H1 (cell line): ENCODE data around the gene SPARC. TPM values are rescaled to one million over a fixed set of nuclear protein-coding genes. Genes with fewer than 3 reads are reported as not detected.

Experiments
- CTCF ChIA-PET: fragments of 300-600 bp; sonication (Branson Sonifier 250); formaldehyde crosslinking; loops from one replicate; lab custom pipeline; 2021; ENCODE audit not compliant: partially characterized antibody; lab: Charles Lee
- POLR2A ChIA-PET: fragments of 300-600 bp; sonication (Branson Sonifier 250); formaldehyde crosslinking; loops from one replicate; lab custom pipeline; 2021; ENCODE audit warnings: inconsistent platforms; ENCODE audit not compliant: partially characterized antibody; lab: Charles Lee
- DNase-seq, 2 experiments: peaks; one replicate each; pipeline versions ENCODE4 v3.0.0 to v3.0.0-alpha.2; 2010 to 2022; ENCODE audit warnings: low spot score in 2 of 2, low read depth in 1 of 2, mixed read lengths in 1 of 2
- FAIRE-seq: peaks from 2 replicates; lab custom pipeline; 2011; peaks lifted over from hg19 to GRCh38; lab: Jason Lieb, UNC
- H2AFZ ChIP-seq: 2 replicates; pipeline ENCODE4 v1.8.1; 2012; ENCODE audit warnings: low read length, inconsistent platforms
- H2AK5ac ChIP-seq: 2 replicates; pipeline ENCODE4 v1.6.1; 2013; ENCODE audit warnings: low read depth, low read length
- H2BK120ac ChIP-seq: replicated peaks from 2 replicates; pipeline ENCODE3; 2013; ENCODE audit warnings: low read depth, low read length, inconsistent platforms
- H2BK12ac ChIP-seq: 2 replicates; pipeline ENCODE4 v1.6.1; 2013; ENCODE audit warnings: low read depth, low read length
- H2BK15ac ChIP-seq: 2 replicates; pipeline ENCODE4 v1.6.1; 2013; ENCODE audit warnings: low read length
- H2BK20ac ChIP-seq: 2 replicates; pipeline ENCODE4 v1.6.1; 2013; ENCODE audit warnings: low read length
- H2BK5ac ChIP-seq: 2 replicates; pipeline ENCODE4 v1.6.1; 2013; ENCODE audit warnings: low read depth, low read length
- H3K14ac ChIP-seq: 2 replicates; pipeline ENCODE4 v1.6.1; 2013; ENCODE audit warnings: inconsistent platforms; ENCODE audit not compliant: insufficient read length
- H3K18ac ChIP-seq: 2 replicates; pipeline ENCODE4 v1.6.1; 2013; ENCODE audit warnings: low read length; ENCODE audit errors: extremely low read depth
- H3K23ac ChIP-seq: 2 replicates; pipeline ENCODE4 v1.6.1; 2013; ENCODE audit warnings: inconsistent platforms; ENCODE audit not compliant: insufficient read length
- H3K23me2 ChIP-seq: 2 replicates; pipeline ENCODE4 v1.6.1; 2013; ENCODE audit warnings: low read depth, low read length
- H3K27ac ChIP-seq: 2 replicates; pipeline ENCODE4 v1.6.1; 2011; ENCODE audit warnings: low read depth, low read length, inconsistent platforms
- H3K27me3 ChIP-seq, 4 experiments: replicated peaks in 1 of 4; 1 replicate in 1 of 4; 2 replicates in 3 of 4; pipeline versions ENCODE4 v1.6.1 to v1.8.1; 2011 to 2013; ENCODE audit warnings: low read length in 3 of 4, mild to moderate bottlenecking in 3 of 4, inconsistent platforms in 2 of 4, mixed read lengths in 2 of 4, moderate library complexity in 1 of 4; ENCODE audit not compliant: control insufficient read depth in 3 of 4, insufficient read depth in 3 of 4; ENCODE audit errors: extremely low read depth in 1 of 4
- H3K36me3 ChIP-seq, 4 experiments: 2 replicates each; pipeline versions ENCODE4 v1.6.1 to v1.8.1; 2011 to 2013; ENCODE audit warnings: mild to moderate bottlenecking in 4 of 4, low read length in 3 of 4, moderate library complexity in 2 of 4, control low read depth in 1 of 4, inconsistent platforms in 1 of 4; ENCODE audit not compliant: insufficient read depth in 4 of 4, control insufficient read depth in 2 of 4
- H3K4ac ChIP-seq: replicated peaks from 2 replicates; pipeline ENCODE3; 2013; ENCODE audit warnings: low read length, low read depth, mixed read lengths, inconsistent platforms; ENCODE audit not compliant: insufficient read length
- H3K4me1 ChIP-seq, 4 experiments: replicated peaks in 1 of 4; 1 replicate in 1 of 4; 2 replicates in 3 of 4; pipeline versions ENCODE4 v1.6.1 to v1.8.1; 2011 to 2013; ENCODE audit warnings: low read length in 3 of 4, inconsistent platforms in 2 of 4, mixed read lengths in 1 of 4; ENCODE audit not compliant: insufficient read depth in 4 of 4, control insufficient read depth in 3 of 4
- H3K4me2 ChIP-seq, 2 experiments: 2 replicates each; pipeline versions ENCODE4 v1.6.1 to v1.8.1; 2011 to 2013; ENCODE audit warnings: low read depth in 2 of 2, low read length in 2 of 2, control low read depth in 1 of 2, inconsistent platforms in 1 of 2, mild to moderate bottlenecking in 1 of 2; ENCODE audit not compliant: insufficient read depth in 1 of 2
- H3K4me3 ChIP-seq, 4 experiments: fragments of 200-600, 300-600 bp in 1 of 4; sonication (generic), shearing (Covaris generic), sonication (Bioruptor Twin) in 1 of 4; 2 replicates each; pipeline versions ENCODE4 v1.5.1 to v1.8.1; 2011 to 2016; ENCODE audit warnings: low read length in 4 of 4, low read depth in 3 of 4, control low read depth in 2 of 4, inconsistent platforms in 2 of 4, mild to moderate bottlenecking in 2 of 4, mixed read lengths in 1 of 4, moderate library complexity in 1 of 4; ENCODE audit not compliant: insufficient read depth in 2 of 4; ENCODE audit errors: extremely low read depth in 1 of 4
- H3K56ac ChIP-seq: replicated peaks from 2 replicates; pipeline ENCODE3; 2013; ENCODE audit warnings: low read depth, mild to moderate bottlenecking, mixed read lengths, low read length, inconsistent platforms; ENCODE audit not compliant: insufficient read length
- H3K79me1 ChIP-seq: 2 replicates; pipeline ENCODE4 v1.6.1; 2013; ENCODE audit warnings: low read depth, low read length, control low read depth
- H3K79me2 ChIP-seq, 2 experiments: 2 replicates each; pipeline versions ENCODE4 v1.6.1 to v1.8.1; 2012 to 2013; ENCODE audit warnings: low read length in 2 of 2, mild to moderate bottlenecking in 2 of 2, inconsistent platforms in 1 of 2; ENCODE audit not compliant: insufficient read depth in 2 of 2, control insufficient read depth in 1 of 2
- H3K9ac ChIP-seq, 4 experiments: replicated peaks in 1 of 4; 1 replicate in 1 of 4; 2 replicates in 3 of 4; pipeline versions ENCODE4 v1.6.1 to v1.8.1; 2011 to 2013; ENCODE audit warnings: low read depth in 3 of 4, low read length in 3 of 4, control low read depth in 2 of 4, mild to moderate bottlenecking in 2 of 4, moderate library complexity in 2 of 4, inconsistent platforms in 1 of 4; ENCODE audit errors: extremely low read depth in 1 of 4
- H3K9me3 ChIP-seq, 2 experiments: 2 replicates each; pipeline versions ENCODE4 v1.6.1 to v1.8.1; 2012 to 2013; ENCODE audit warnings: mild to moderate bottlenecking in 2 of 2, moderate library complexity in 2 of 2, control low read depth in 1 of 2, inconsistent platforms in 1 of 2, low read depth in 1 of 2, low read length in 1 of 2, mixed read lengths in 1 of 2; ENCODE audit not compliant: insufficient read depth in 2 of 2
- H4K20me1 ChIP-seq, 2 experiments: replicated peaks in 1 of 2; 2 replicates each; pipeline versions ENCODE3 to v1.8.1; 2011 to 2013; ENCODE audit warnings: inconsistent platforms in 2 of 2, low read length in 2 of 2, mild to moderate bottlenecking in 1 of 2; ENCODE audit not compliant: insufficient read depth in 2 of 2, control insufficient read depth in 1 of 2
- H4K5ac ChIP-seq: 2 replicates; pipeline ENCODE4 v1.6.1; 2013; ENCODE audit warnings: low read length, low read depth, mixed read lengths, inconsistent platforms; ENCODE audit not compliant: insufficient read length
- H4K8ac ChIP-seq: 2 replicates; pipeline ENCODE4 v1.8.0; 2013; ENCODE audit warnings: mild to moderate bottlenecking, moderate library complexity, low read length, inconsistent platforms; ENCODE audit not compliant: insufficient read depth; ENCODE audit errors: extremely low read depth
- H4K91ac ChIP-seq: replicated peaks from 2 replicates; pipeline ENCODE3; 2013; ENCODE audit warnings: low read length, mixed read lengths, inconsistent platforms; ENCODE audit not compliant: insufficient read length
- BCL11A ChIP-seq, 2 experiments: IDR thresholded peaks; one replicate each; pipeline ENCODE4 v1.6.1; 2011; ENCODE audit warnings: low read depth in 2 of 2, low read length in 2 of 2, mild to moderate bottlenecking in 2 of 2
- CHD2 ChIP-seq: IDR thresholded peaks from 2 replicates; pipeline ENCODE4 v1.6.1; 2012; ENCODE audit warnings: low read length, improper control_type of control experiment
- CREB1 ChIP-seq: IDR thresholded peaks from 2 replicates; pipeline ENCODE4 v1.6.1; 2012; ENCODE audit warnings: inconsistent platforms
- EGR1 ChIP-seq: IDR thresholded peaks from 2 replicates; pipeline ENCODE4 v1.6.1; 2011; ENCODE audit warnings: low read depth, low read length, borderline replicate concordance
- GABPA ChIP-seq: IDR thresholded peaks from 2 replicates; pipeline ENCODE4 v1.6.1; 2011; ENCODE audit warnings: mild to moderate bottlenecking, low read length, moderate library complexity, borderline replicate concordance; ENCODE audit not compliant: insufficient read depth
- HDAC2 ChIP-seq, 2 experiments: fragments of 300-600 bp in 1 of 2; sonication (generic) in 1 of 2; IDR thresholded peaks; 2 replicates each; pipeline ENCODE4 v1.6.1; 2011 to 2012; ENCODE audit warnings: low read depth in 2 of 2, low read length in 2 of 2, mild to moderate bottlenecking in 2 of 2, moderate library complexity in 2 of 2, borderline replicate concordance in 1 of 2, inconsistent platforms in 1 of 2
- KDM1A ChIP-seq: fragments of 200-600, 300-600 bp; sonication (generic); IDR thresholded peaks from 2 replicates; pipeline ENCODE4 v1.7.1; 2016; ENCODE audit warnings: mild to moderate bottlenecking, low read length, borderline replicate concordance
- RXRA ChIP-seq: IDR thresholded peaks from 2 replicates; pipeline ENCODE4 v1.6.1; 2011; ENCODE audit warnings: low read depth, mild to moderate bottlenecking, low read length, moderate library complexity; ENCODE audit not compliant: insufficient read depth
- SIN3A ChIP-seq, 2 experiments: IDR thresholded peaks in 1 of 2; conservative IDR thresholded peaks in 1 of 2; 2 replicates each; pipeline ENCODE4 v1.6.1; 2011 to 2012; ENCODE audit warnings: low read length in 2 of 2, improper control_type of control experiment in 1 of 2, low read depth in 1 of 2, mild to moderate bottlenecking in 1 of 2
- WGBS, 2 experiments: shearing (Covaris generic) in 1 of 2; methylation state at CpG; one replicate each; pipeline versions ENCODE4 v1.1.6 to v1.1.7; 2013 to 2015; ENCODE audit warnings: low lambda C conversion rate in 2 of 2, mixed read lengths in 2 of 2, inconsistent platforms in 1 of 2, low coverage in 1 of 2, missing lambda C conversion rate in 1 of 2; ENCODE audit not compliant: insufficient replicate concordance in 2 of 2, insufficient coverage in 1 of 2, insufficient read length in 1 of 2; ENCODE audit errors: extremely low coverage in 1 of 2, missing lambda C conversion rate in 1 of 2; 5-methylcytosine and 5-hydroxymethylcytosine counted together
- polyA plus RNA-seq, 7 experiments: library from polyadenylated mRNA; depleted of rRNA in 3 of 7; stranded (reverse) in 5 of 7; unstranded in 2 of 7; fragments of >200 nt in 5 of 7; fragments of 200-250 nt in 2 of 7; gene quantifications; 1 replicate in 5 of 7; 2 replicates in 1 of 7; 4 replicates in 1 of 7; pipeline versions ENCODE4 v1.2.1 to v1.2.3, GENCODE V29; 2011 to 2013; ENCODE audit warnings: missing spikeins in 2 of 7, mixed read lengths in 2 of 7
- total RNA-seq: library from RNA; stranded (reverse); fragmentation: NEBNext Ultra II Directional; extraction: Animal tissue kit (Norgen Biotek cat#: 25700); gene quantifications from 2 replicates; pipeline ENCODE4 v1.2.1, GENCODE V29; 2021
- TF ChIP-seq, protein P1 (sequence below): IDR thresholded peaks from 2 replicates; pipeline ENCODE4 v1.6.1; 2012; ENCODE audit warnings: low read length, inconsistent platforms

Gene SPARC
- total and polyA plus RNA-seq, 2 of the 8 experiments (the other 6 are each of a cell fraction or from before 2014, with no cell fraction given): 375 to 438 TPM

DNA sequence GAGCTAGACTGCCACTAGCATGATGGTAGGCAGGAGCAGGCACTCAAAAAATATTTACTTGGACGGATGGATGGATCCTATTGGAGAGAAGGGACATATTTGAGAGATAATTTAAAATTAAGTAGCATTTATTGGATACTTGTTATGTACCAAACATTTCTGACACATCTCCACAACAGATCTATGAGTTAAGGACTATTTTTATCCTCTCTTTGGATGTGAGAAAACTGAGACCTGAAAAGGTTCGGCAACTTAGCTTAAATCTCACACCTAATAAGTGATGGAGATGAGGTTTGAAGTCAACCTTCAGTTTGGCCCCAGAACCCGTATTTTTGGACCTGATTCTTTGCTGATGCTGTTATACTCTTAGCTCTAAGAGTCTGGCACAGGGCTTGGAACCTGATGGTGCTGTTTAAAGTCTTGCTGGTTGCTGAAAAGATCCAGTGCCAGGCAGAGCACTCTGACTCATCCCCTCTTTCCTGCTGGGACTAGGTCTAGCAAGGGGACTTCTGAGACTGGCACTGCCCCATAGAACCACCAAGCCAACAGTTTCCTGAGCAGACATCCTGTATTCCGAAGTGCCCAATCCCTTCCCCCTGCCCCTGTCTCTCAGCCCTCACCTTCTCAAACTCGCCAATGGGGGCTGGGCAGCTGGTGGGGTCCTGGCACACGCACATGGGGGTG, 15.6 kb downstream of the SPARC start:
- Histone ChIP-seq H3K18ac (no peak overlapping the region), H3K23me2 (no peaks in the 10 kb centered on the region), H3K36me3 (peaks cover 21 to 70% (median 53%) of the 10 kb centered on the region in 4 experiments), H2AFZ (no peak overlapping the region), H3K79me1 (no peaks in the 10 kb centered on the region), H2BK20ac (no peak overlapping the region), H3K23ac (no peak overlapping the region), H3K79me2 (no peaks in the 10 kb centered on the region), H2AK5ac (no peak overlapping the region), H4K8ac (no peak overlapping the region), H3K27ac (no peak overlapping the region), H2BK120ac (no peak overlapping the region), H3K14ac (no peak overlapping the region), H4K20me1 (peaks cover 0 to 2% of the 10 kb centered on the region in 2 experiments), H3K9me3 (no peaks in the 10 kb centered on the region), H3K4me3 (no peak overlapping the region), H3K4me1 (peaks cover 0 to 10% (median 2%) of the 10 kb centered on the region in 4 experiments; a peak in 4 of 7 replicates), H4K5ac (no peak overlapping the region), H3K27me3 (no peaks in the 10 kb centered on the region), H4K91ac (no peak overlapping the region), H3K56ac (no peak overlapping the region), H3K4ac (no peak overlapping the region), H2BK15ac (no peak overlapping the region), H3K4me2 (no peak overlapping the region), H2BK12ac (no peak overlapping the region), H2BK5ac (no peak overlapping the region), H3K9ac (no peak overlapping the region)
- no peak for FAIRE-seq
- WGBS, 2 experiments: 90% methylated on average over 6 of the region's 6 CpGs; no CpG with 5 or more reads in 1 of the 2 experiments
- ChIA-PET CTCF (interaction anchor here (0.7 to 43.0 kb wide), 14 partner anchors 8 to 154 kb away, joined by 3 to 991 read pairs (median 6); partner anchors contain the start of genes ATOX1, G3BP1 and SPARC), POLR2A (interaction anchor here (1.1 to 3.6 kb wide), 5 partner anchors 8 to 26 kb away, joined by 3 to 16 read pairs (median 6); partner anchors contain the start of gene SPARC)
- DNase-seq: no peak
- TF ChIP-seq HDAC2 (IDR thresholded peaks at IDR 0.05; ENCODE audit: borderline replicate concordance in 1 of 2, low read depth in 2 of 2, low read length in 2 of 2) (no peak), GABPA (no peak), CREB1 (no peak), RXRA (no peak), KDM1A (no peak), EGR1 (no peak), BCL11A (IDR thresholded peaks at IDR 0.05; ENCODE audit: low read depth in 2 of 2, low read length in 2 of 2) (no peak), CHD2 (no peak), SIN3A (conservative IDR thresholded peaks at IDR 0.05 in 1 of 2, IDR thresholded peaks at IDR 0.05 in 1 of 2; ENCODE audit: low read depth in 1 of 2, low read length in 2 of 2) (no peak)
- TF ChIP-seq, protein P1, sequence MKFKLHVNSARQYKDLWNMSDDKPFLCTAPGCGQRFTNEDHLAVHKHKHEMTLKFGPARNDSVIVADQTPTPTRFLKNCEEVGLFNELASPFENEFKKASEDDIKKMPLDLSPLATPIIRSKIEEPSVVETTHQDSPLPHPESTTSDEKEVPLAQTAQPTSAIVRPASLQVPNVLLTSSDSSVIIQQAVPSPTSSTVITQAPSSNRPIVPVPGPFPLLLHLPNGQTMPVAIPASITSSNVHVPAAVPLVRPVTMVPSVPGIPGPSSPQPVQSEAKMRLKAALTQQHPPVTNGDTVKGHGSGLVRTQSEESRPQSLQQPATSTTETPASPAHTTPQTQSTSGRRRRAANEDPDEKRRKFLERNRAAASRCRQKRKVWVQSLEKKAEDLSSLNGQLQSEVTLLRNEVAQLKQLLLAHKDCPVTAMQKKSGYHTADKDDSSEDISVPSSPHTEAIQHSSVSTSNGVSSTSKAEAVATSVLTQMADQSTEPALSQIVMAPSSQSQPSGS: no peak
